Left ventricle myocardium inferior (tissue), 1 donor: ENCODE data around the gene UBR3. TPM values are rescaled to one million over a fixed set of nuclear protein-coding genes. Genes with fewer than 3 reads are reported as not detected.

Experiments used
- DNase-seq: peaks from one replicate; pipeline ENCODE4 v3.0.0-alpha.2; 2020
- H3K27ac ChIP-seq: fragments of 200-600 bp; replicated peaks from 2 replicates; pipeline ENCODE4 v1.8.0; 2021
- H3K27me3 ChIP-seq: fragments of 200-600 bp; 2 replicates; pipeline ENCODE4 v1.8.0; 2021; ENCODE audit warnings: low read depth
- H3K36me3 ChIP-seq: fragments of 200-600 bp; 2 replicates; pipeline ENCODE4 v1.8.0; 2021
- H3K4me1 ChIP-seq: fragments of 200-600 bp; 2 replicates; pipeline ENCODE4 v1.8.0; 2021
- H3K4me3 ChIP-seq: fragments of 200-600 bp; 2 replicates; pipeline ENCODE4 v1.8.0; 2021; ENCODE audit warnings: mild to moderate bottlenecking, moderate library complexity
- H3K9me3 ChIP-seq: fragments of 200-600 bp; replicated peaks from 2 replicates; pipeline ENCODE4 v1.8.0; 2021
- CTCF ChIP-seq: fragments of 200-600 bp; IDR thresholded peaks from 2 replicates; pipeline ENCODE4 v1.8.0; 2021; ENCODE audit warnings: antibody characterized with exemption, mild to moderate bottlenecking, borderline replicate concordance
- intact Hi-C: fragments of 100-400 bp; cut with micrococcal nuclease; formaldehyde crosslinking; loops from one replicate; pipeline ENCODE4 v1.11.0; 2022
- long read RNA-seq: library from polyadenylated mRNA; unstranded; transcript quantifications from one replicate; pipeline ENCODE4 v2.0.0, GENCODE V29; 2021
- total RNA-seq: library from RNA; stranded (reverse); fragmentation: NEBNext Ultra II Directional; extraction: Animal tissue kit (Norgen Biotek cat#: 25700); gene quantifications from one replicate; pipeline ENCODE4 v1.2.1, GENCODE V29; 2021
- donor health status: DM: no; HTN: yes; CAD: no; lungs with severe emphysema.

UBR3 gene
- total RNA-seq = 99.5 TPM
- long read RNA-seq, full-length matches to known transcripts = 17 of 57 reads
- long read RNA-seq, partial matches to known transcripts = 33 of 57 reads
- long read RNA-seq, other reads (novel, unspliced or antisense) = 7 of 57 reads

GRCh38 chr2:169827272-169828140 is at the start of gene UBR3:
UBR3 (plus strand) TSS chr2:169827454; CDS start chr2:169827508, 54 bp downstream.
- intact Hi-C loops = loop anchor here (5.0 kb wide), 2 partner anchors 50 to 100 kb away; no protein-coding TSS in a partner anchor
- Histone ChIP-seq H3K36me3 (no peaks in the 10 kb centered on the region), H3K27ac (peak within 1 kb of the TSS; percentile 97), H3K27me3 (no peaks in the 10 kb centered on the region), H3K9me3 (no peaks in the 10 kb centered on the region), H3K4me3 (peak within 1 kb of the TSS; percentile 92), H3K4me1 (peaks cover 87% of the 10 kb centered on the region)
- DNase-seq = peak; percentile 96
- TF ChIP-seq CTCF = no peak

GRCh38 chr2:169778446-169778845 is 48.8 kb upstream of the UBR3 start:
- TF ChIP-seq CTCF = no peak
- no peaks in the 10 kb centered on the region for H3K4me1 ChIP-seq
- no peak overlapping the region for H3K27ac ChIP-seq
- no peaks in the 10 kb centered on the region for H3K36me3 ChIP-seq
- intact Hi-C loops = no loop called here
- H3K27me3 ChIP-seq = no peaks in the 10 kb centered on the region
- no peaks in the 10 kb centered on the region for H3K9me3 ChIP-seq
- DNase-seq = no peak
- no peak overlapping the region for H3K4me3 ChIP-seq

- no peak for TF ChIP-seq CTCF
- Histone ChIP-seq H3K27ac (no peak overlapping the region), H3K4me1 (no peaks in the 10 kb centered on the region), H3K36me3 (no peaks in the 10 kb centered on the region), H3K27me3 (no peaks in the 10 kb centered on the region), H3K4me3 (no peak overlapping the region), H3K9me3 (no peaks in the 10 kb centered on the region)
- intact Hi-C loops = no loop called here
- DNase-seq = no peak
Observed at GRCh38 chr2:169781249-169782013, 45.8 kb upstream of the UBR3 start.

- Histone ChIP-seq H3K4me1 (no peaks in the 10 kb centered on the region), H3K27me3 (no peaks in the 10 kb centered on the region), H3K9me3 (no peaks in the 10 kb centered on the region), H3K36me3 (no peaks in the 10 kb centered on the region), H3K4me3 (no peak overlapping the region), H3K27ac (no peak overlapping the region)
- intact Hi-C loops = no loop called here
- no peak for TF ChIP-seq CTCF
- DNase-seq = no peak
Observed at GRCh38 chr2:169782513-169782912, 44.7 kb upstream of the UBR3 start.

- intact Hi-C loops = no loop called here
- H3K27ac ChIP-seq = no peak overlapping the region
Observed at GRCh38 chr2:169790581-169790980, 36.7 kb upstream of the UBR3 start.

More at GRCh38 chr2:169790581-169790980, 36.7 kb upstream of the UBR3 start:
- TF ChIP-seq CTCF = no peak
- Histone ChIP-seq H3K36me3 (no peaks in the 10 kb centered on the region), H3K4me3 (no peak overlapping the region), H3K4me1 (peaks cover 6% of the 10 kb centered on the region), H3K27me3 (peaks cover 11% of the 10 kb centered on the region), H3K9me3 (no peaks in the 10 kb centered on the region)
- no peak for DNase-seq
